HL-60 (cell line): Measurements from ENCODE around the gene COL24A1.

Source experiments
- DNase-seq, 2 experiments: peaks; one replicate each; pipeline ENCODE4 v3.0.0-alpha.2; 2010 to 2020; ENCODE audit warnings: low read depth in 1 of 2, low spot score in 1 of 2
- H3K27ac ChIP-seq: fragments of 250-450 bp; sonication (Bioruptor Pico); replicated peaks from 2 replicates; pipeline ENCODE4 v1.5.1; 2020; ENCODE audit warnings: mild to moderate bottlenecking, moderate library complexity
- H3K27me3 ChIP-seq: fragments of 250-450 bp; sonication (Bioruptor Pico); 2 replicates; pipeline ENCODE4 v1.5.1; 2021; ENCODE audit warnings: mild to moderate bottlenecking, moderate library complexity; ENCODE audit not compliant: insufficient read depth, poor library complexity, severe bottlenecking
- H3K4me3 ChIP-seq: replicated peaks from 2 replicates; pipeline ENCODE4 v1.5.1; 2011; ENCODE audit warnings: mild to moderate bottlenecking, control low read depth, low read length; ENCODE audit not compliant: insufficient read depth
- CTCF ChIP-seq: IDR thresholded peaks from one replicate; pipeline ENCODE4 v1.5.1; 2011; ENCODE audit warnings: low read length, control low read depth, inconsistent platforms; ENCODE audit not compliant: insufficient read depth
- GABPA ChIP-seq: IDR thresholded peaks from 2 replicates; pipeline ENCODE4 v1.6.1; 2012; ENCODE audit warnings: low read depth
- POLR2AphosphoS5 ChIP-seq: IDR thresholded peaks from 2 replicates; pipeline ENCODE4 v1.6.1; 2012; ENCODE audit warnings: low read depth
- REST ChIP-seq: IDR thresholded peaks from 2 replicates; pipeline ENCODE4 v1.6.1; 2012; ENCODE audit warnings: low read depth; ENCODE audit not compliant: insufficient replicate concordance
- SPI1 ChIP-seq: IDR thresholded peaks from 2 replicates; pipeline ENCODE4 v1.6.1; 2012; ENCODE audit warnings: low read depth, mild to moderate bottlenecking, borderline replicate concordance

COL24A1 gene

GRCh38 chr1:86101616-86102015 lies 55.0 kb downstream of the COL24A1 start:
- TF ChIP-seq CTCF (no peak), GABPA (no peak), SPI1 (no peak), POLR2AphosphoS5 (no peak), REST (no peak)
- no peak for DNase-seq
- Histone ChIP-seq H3K4me3 (no peak overlapping the region), H3K27ac (no peak overlapping the region), H3K27me3 (peaks cover 2% of the 10 kb centered on the region)

GRCh38 chr1:86100401-86100800 lies 56.2 kb downstream of the COL24A1 start:
- H3K4me3 ChIP-seq: no peak overlapping the region
- peaks cover 2% of the 10 kb centered on the region for H3K27me3 ChIP-seq
- DNase-seq: no peak
- H3K27ac ChIP-seq: no peak overlapping the region
- TF ChIP-seq CTCF (no peak), GABPA (no peak), REST (no peak), SPI1 (no peak), POLR2AphosphoS5 (no peak)

- H3K27ac ChIP-seq: no peak overlapping the region
- TF ChIP-seq GABPA (no peak), SPI1 (no peak), REST (no peak), CTCF (no peak), POLR2AphosphoS5 (no peak)
- no peak for DNase-seq
- no peak overlapping the region for H3K4me3 ChIP-seq
- H3K27me3 ChIP-seq: no peaks in the 10 kb centered on the region
These were observed 66.8 kb downstream of the COL24A1 start for GRCh38 chr1:86089765-86090164.
